KMS-11 (cell line): Measurements from ENCODE around the gene TSGA10IP.

Experiments
- H2AFZ ChIP-seq: fragments of 200-600 bp; sonication (generic); 2 replicates; pipeline ENCODE4 v1.6.1; 2016; ENCODE audit warnings: antibody characterized with exemption, mixed run types, low read depth
- H3K27ac ChIP-seq: fragments of 200-600 bp; sonication (generic); 2 replicates; pipeline ENCODE4 v1.6.1; 2016; ENCODE audit warnings: mild to moderate bottlenecking, mixed run types
- H3K27me3 ChIP-seq: fragments of 200-600 bp; sonication (generic); 2 replicates; pipeline ENCODE4 v1.6.1; 2017; ENCODE audit warnings: mild to moderate bottlenecking, low read depth, mixed run types, moderate library complexity; ENCODE audit not compliant: insufficient read depth
- H3K36me3 ChIP-seq: fragments of 200-600 bp; sonication (generic); 2 replicates; pipeline ENCODE4 v1.6.1; 2017; ENCODE audit warnings: mild to moderate bottlenecking, mixed run types; ENCODE audit not compliant: insufficient read depth
- H3K4me1 ChIP-seq: fragments of 200-600 bp; sonication (generic); 2 replicates; pipeline ENCODE4 v1.6.1; 2016; ENCODE audit warnings: mild to moderate bottlenecking, low read depth, mixed run types; ENCODE audit not compliant: poor library complexity, severe bottlenecking
- H3K4me2 ChIP-seq: fragments of 200-600 bp; sonication (generic); 2 replicates; pipeline ENCODE4 v1.7.0; 2016; ENCODE audit warnings: mild to moderate bottlenecking, mixed run types
- H3K4me3 ChIP-seq: fragments of 200-600 bp; sonication (generic); IDR thresholded peaks from 2 replicates; pipeline ENCODE4 v1.6.1; 2017; ENCODE audit warnings: low read depth, low read length, mixed read lengths; ENCODE audit not compliant: insufficient read depth
- H3K79me2 ChIP-seq: fragments of 200-600 bp; sonication (generic); 2 replicates; pipeline ENCODE4 v1.6.1; 2016; ENCODE audit warnings: low read depth, mixed run types; ENCODE audit not compliant: insufficient read depth
- H3K9ac ChIP-seq: fragments of 200-600 bp; sonication (generic); 2 replicates; pipeline ENCODE4 v1.6.1; 2016; ENCODE audit warnings: mild to moderate bottlenecking, mixed run types
- H4K20me1 ChIP-seq: fragments of 200-600 bp; sonication (generic); 2 replicates; pipeline ENCODE4 v1.6.1; 2016; ENCODE audit warnings: mild to moderate bottlenecking, mixed run types; ENCODE audit not compliant: insufficient read depth
- CTCF ChIP-seq: fragments of 200-600 bp; sonication (generic); conservative IDR thresholded peaks from 2 replicates; pipeline ENCODE4 v1.6.1; 2017; ENCODE audit warnings: low read depth, mild to moderate bottlenecking, antibody characterized with exemption, low read length, moderate library complexity, mixed read lengths

Gene TSGA10IP

GRCh38 chr11:65915821-65916251, 29.4 kb upstream of the TSGA10IP start:
- Histone ChIP-seq H3K36me3 (no peaks in the 10 kb centered on the region), H3K27ac (no peak overlapping the region), H3K9ac (no peak overlapping the region), H3K4me3 (no peak overlapping the region), H4K20me1 (no peaks in the 10 kb centered on the region), H3K27me3 (no peaks in the 10 kb centered on the region), H3K4me1 (peaks cover 33% of the 10 kb centered on the region), H3K4me2 (no peak overlapping the region), H3K79me2 (peaks cover 13% of the 10 kb centered on the region; the same call in 1 of the 2 replicates), H2AFZ (no peak overlapping the region)
- TF ChIP-seq CTCF: no peak

DNA sequence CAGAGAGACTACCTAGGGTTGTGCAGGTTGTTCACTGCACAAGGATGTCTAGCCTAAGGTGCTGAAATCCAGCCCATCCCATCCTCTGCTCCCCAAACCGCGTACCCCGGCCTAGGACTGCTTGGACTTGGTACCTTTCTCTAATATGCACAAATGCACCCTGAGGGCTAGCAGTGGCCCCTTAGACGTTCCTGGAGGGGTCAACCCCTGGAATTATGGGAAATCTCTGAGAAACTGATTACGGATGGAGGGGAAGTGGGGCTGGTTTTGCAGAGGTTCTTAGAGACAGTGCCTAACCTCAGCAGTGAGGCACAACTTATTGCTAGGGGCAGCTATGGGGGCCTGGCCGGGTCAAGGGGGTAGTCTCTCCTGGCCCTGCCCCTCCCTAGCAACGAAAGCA, 28.9 kb upstream of the TSGA10IP start:
- Histone ChIP-seq H3K4me3 (no peak overlapping the region), H4K20me1 (no peaks in the 10 kb centered on the region), H3K4me1 (peaks cover 35% of the 10 kb centered on the region), H3K27me3 (no peaks in the 10 kb centered on the region), H3K79me2 (peaks cover 13% of the 10 kb centered on the region; the same call in 1 of the 2 replicates), H3K4me2 (no peak overlapping the region), H3K27ac (no peak overlapping the region), H3K9ac (no peak overlapping the region), H3K36me3 (no peaks in the 10 kb centered on the region), H2AFZ (no peak overlapping the region)
- no peak for TF ChIP-seq CTCF

DNA sequence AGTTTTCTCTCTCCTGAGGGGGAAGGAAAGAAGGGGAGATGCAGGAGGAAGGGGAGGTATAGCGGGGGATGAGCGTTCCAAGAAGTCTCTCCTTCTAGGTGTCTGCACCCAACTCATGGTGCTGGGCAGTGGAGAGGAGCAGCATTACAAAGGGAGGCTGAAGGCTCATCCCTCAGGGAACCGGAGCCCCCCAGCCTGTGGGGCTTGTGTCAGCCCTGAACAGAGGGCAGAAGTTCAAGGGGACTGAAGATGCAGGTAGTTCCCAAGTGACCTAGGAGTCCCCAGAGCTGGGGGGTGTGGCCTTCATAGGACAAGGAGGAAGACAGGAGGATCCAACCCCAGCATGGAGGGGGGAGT, 28.2 kb upstream of the TSGA10IP start:
- H3K27ac ChIP-seq: no peak overlapping the region
- no peak overlapping the region for H3K4me3 ChIP-seq
- H3K27me3 ChIP-seq: no peaks in the 10 kb centered on the region
- peaks cover 29% of the 10 kb centered on the region for H3K4me1 ChIP-seq
- peaks cover 13% of the 10 kb centered on the region; the same call in 1 of the 2 replicates for H3K79me2 ChIP-seq
- no peak for TF ChIP-seq CTCF
- no peaks in the 10 kb centered on the region for H4K20me1 ChIP-seq
- 0 out of 2 replicates have a peak overlapping the region, but pooled peaks have one; percentile 8 for H3K4me2 ChIP-seq
- no peaks in the 10 kb centered on the region for H3K36me3 ChIP-seq
- no peak overlapping the region for H2AFZ ChIP-seq
- no peak overlapping the region for H3K9ac ChIP-seq

- H3K4me1 ChIP-seq: peaks cover 27% of the 10 kb centered on the region
- H3K4me2 ChIP-seq: peak overlapping the region; percentile 85
- no peak overlapping the region for H3K4me3 ChIP-seq
- H4K20me1 ChIP-seq: no peaks in the 10 kb centered on the region
- H3K9ac ChIP-seq: peak overlapping the region; percentile 82; the same call in 1 of the 2 replicates
- H3K36me3 ChIP-seq: no peaks in the 10 kb centered on the region
- peaks cover 13% of the 10 kb centered on the region; the same call in 1 of the 2 replicates for H3K79me2 ChIP-seq
- no peak overlapping the region for H3K27ac ChIP-seq
- H2AFZ ChIP-seq: no peak overlapping the region
- no peak for TF ChIP-seq CTCF
- no peaks in the 10 kb centered on the region for H3K27me3 ChIP-seq
These were observed 27.7 kb upstream of the TSGA10IP start for GRCh38 chr11:65917434-65918210.
